ENCODE results near the gene WDR5. TPM values are rescaled to one million over a fixed set of nuclear protein-coding genes. Genes with fewer than 3 reads are reported as not detected.

Gene WDR5
- total RNA-seq, 2 experiments from 2014 or later: 41.2 to 47.0 TPM

GRCh38 chr9:134126373-134126772 lies 9.5 kb upstream of the WDR5 start:
- H3K27ac Mint-ChIP-seq: no peak overlapping the region
- CTCF ChIA-PET: no interaction called here
- no peak overlapping the region for H3K4me3 Mint-ChIP-seq
- H3K27me3 Mint-ChIP-seq: no peaks in the 10 kb centered on the region
- DNase-seq: no peak
- no peaks in the 10 kb centered on the region for H3K9me3 Mint-ChIP-seq (ENCODE audit: low read depth)
- ATAC-seq: no peak
- no peaks in the 10 kb centered on the region for H3K36me3 Mint-ChIP-seq
- peaks cover 4% of the 10 kb centered on the region for H3K4me1 Mint-ChIP-seq

- Mint-ChIP-seq H3K27me3 (no peaks in the 10 kb centered on the region), H3K27ac (no peak overlapping the region), H3K4me3 (no peak overlapping the region), H3K4me1 (peaks cover 4% of the 10 kb centered on the region), H3K9me3 (ENCODE audit: low read depth) (no peaks in the 10 kb centered on the region), H3K36me3 (no peaks in the 10 kb centered on the region)
- DNase-seq: no peak
- no peak for ATAC-seq
- CTCF ChIA-PET: no interaction called here
These were observed 8.8 kb upstream of the WDR5 start for GRCh38 chr9:134127065-134127580.

GRCh38 chr9:134127616-134128015 lies 8.3 kb upstream of the WDR5 start:
- Mint-ChIP-seq H3K4me1 (peaks cover 4% of the 10 kb centered on the region), H3K9me3 (ENCODE audit: low read depth) (no peaks in the 10 kb centered on the region), H3K27me3 (no peaks in the 10 kb centered on the region), H3K36me3 (no peaks in the 10 kb centered on the region), H3K27ac (no peak overlapping the region), H3K4me3 (no peak overlapping the region)
- CTCF ChIA-PET: no interaction called here
- ATAC-seq: no peak
- DNase-seq: no peak

GRCh38 chr9:134128727-134129679 lies 6.9 kb upstream of the WDR5 start:
- no peak overlapping the region for H3K4me3 Mint-ChIP-seq
- no peaks in the 10 kb centered on the region for H3K36me3 Mint-ChIP-seq
- no peaks in the 10 kb centered on the region for H3K27me3 Mint-ChIP-seq
- ATAC-seq (no peak), DNase-seq (no peak)
- H3K27ac Mint-ChIP-seq: no peak overlapping the region
- no peaks in the 10 kb centered on the region for H3K9me3 Mint-ChIP-seq (ENCODE audit: low read depth)
- H3K4me1 Mint-ChIP-seq: peaks cover 4% of the 10 kb centered on the region
- CTCF ChIA-PET: interaction anchor here (0.6 kb wide), 1 partner anchor 19 kb away, joined by 3 read pairs; no protein-coding TSS in a partner anchor

- no peaks in the 10 kb centered on the region for H3K9me3 Mint-ChIP-seq (ENCODE audit: low read depth)
- H3K4me3 Mint-ChIP-seq: no peak overlapping the region
- no peak overlapping the region for H3K27ac Mint-ChIP-seq
- no peaks in the 10 kb centered on the region for H3K36me3 Mint-ChIP-seq
- H3K27me3 Mint-ChIP-seq: no peaks in the 10 kb centered on the region
- CTCF ChIA-PET: no interaction called here
- no peak for DNase-seq
- peaks cover 13% of the 10 kb centered on the region for H3K4me1 Mint-ChIP-seq
- ATAC-seq: no peak
These were observed 5.1 kb upstream of the WDR5 start for GRCh38 chr9:134130503-134131375.

- no peaks in the 10 kb centered on the region for H3K36me3 Mint-ChIP-seq
- no peaks in the 10 kb centered on the region for H3K9me3 Mint-ChIP-seq (ENCODE audit: low read depth)
- peaks cover 13% of the 10 kb centered on the region for H3K4me1 Mint-ChIP-seq
- no peaks in the 10 kb centered on the region for H3K27me3 Mint-ChIP-seq
- no peak for ATAC-seq
- DNase-seq: no peak
- H3K4me3 Mint-ChIP-seq: no peak overlapping the region
- no peak overlapping the region for H3K27ac Mint-ChIP-seq
- CTCF ChIA-PET: no interaction called here
These were observed 4.2 kb upstream of the WDR5 start for GRCh38 chr9:134131471-134132207.

GRCh38 chr9:134132208-134132870 lies 3.5 kb upstream of the WDR5 start:
- Mint-ChIP-seq H3K9me3 (ENCODE audit: low read depth) (no peaks in the 10 kb centered on the region), H3K27ac (no peak overlapping the region), H3K4me3 (no peak overlapping the region), H3K4me1 (peaks cover 20% of the 10 kb centered on the region), H3K27me3 (no peaks in the 10 kb centered on the region), H3K36me3 (no peaks in the 10 kb centered on the region)
- DNase-seq: no peak
- no peak for ATAC-seq
- CTCF ChIA-PET: no interaction called here

GRCh38 chr9:134134949-134135342 lies 936 bp upstream of the WDR5 start:
- no peak for DNase-seq
- Mint-ChIP-seq H3K27me3 (no peaks in the 10 kb centered on the region), H3K27ac (peak overlapping the region; percentile 47), H3K9me3 (ENCODE audit: low read depth) (no peaks in the 10 kb centered on the region), H3K36me3 (peaks cover 4% of the 10 kb centered on the region), H3K4me1 (peaks cover 38% of the 10 kb centered on the region), H3K4me3 (peak overlapping the region; percentile 85)
- peak; percentile 5 for ATAC-seq
- CTCF ChIA-PET: interaction anchor here (0.6 to 0.8 kb wide), 2 partner anchors 29 to 36 kb away, joined by 3 read pairs; no protein-coding TSS in a partner anchor

- Mint-ChIP-seq H3K9me3 (ENCODE audit: low read depth) (no peaks in the 10 kb centered on the region), H3K36me3 (peaks cover 15% of the 10 kb centered on the region), H3K27me3 (no peaks in the 10 kb centered on the region), H3K4me3 (peak overlapping the region; percentile 90), H3K4me1 (peaks cover 38% of the 10 kb centered on the region), H3K27ac (peak overlapping the region; percentile 77)
- DNase-seq: peak; percentile 48
- CTCF ChIA-PET: interaction anchor here (0.6 to 1.5 kb wide), 4 partner anchors 12 to 658 kb away, joined by 3 to 16 read pairs (median 4); partner anchors contain the start of gene RNU6ATAC
- ATAC-seq: no peak
These were observed 475 bp downstream of the WDR5 start for GRCh38 chr9:134136118-134136995.

- Mint-ChIP-seq H3K4me3 (peak overlapping the region; percentile 90), H3K9me3 (ENCODE audit: low read depth) (no peaks in the 10 kb centered on the region), H3K27me3 (no peaks in the 10 kb centered on the region), H3K4me1 (peaks cover 38% of the 10 kb centered on the region), H3K27ac (peak overlapping the region; percentile 77), H3K36me3 (peaks cover 19% of the 10 kb centered on the region)
- no peak for DNase-seq
- CTCF ChIA-PET: interaction anchor here (1.5 kb wide), 1 partner anchor 27 kb away, joined by 16 read pairs; the partner anchor contains the start of gene RNU6ATAC
- ATAC-seq: no peak
These were observed 1.1 kb downstream of the WDR5 start for GRCh38 chr9:134136996-134137299.

- Mint-ChIP-seq H3K27me3 (no peaks in the 10 kb centered on the region), H3K4me1 (peaks cover 38% of the 10 kb centered on the region), H3K9me3 (ENCODE audit: low read depth) (no peaks in the 10 kb centered on the region), H3K27ac (no peak overlapping the region), H3K36me3 (peaks cover 28% of the 10 kb centered on the region), H3K4me3 (peak overlapping the region; percentile 9)
- no peak for DNase-seq
- ATAC-seq: no peak
- CTCF ChIA-PET: interaction anchor here (1.1 to 1.4 kb wide), 2 partner anchors 25 to 33 kb away, joined by 3 to 5 read pairs; no protein-coding TSS in a partner anchor
These were observed 2.4 kb downstream of the WDR5 start for GRCh38 chr9:134138292-134138691.

- DNase-seq: no peak
- H3K9me3 Mint-ChIP-seq (ENCODE audit: low read depth): no peaks in the 10 kb centered on the region
- no peak overlapping the region for H3K4me3 Mint-ChIP-seq
- H3K27me3 Mint-ChIP-seq: no peaks in the 10 kb centered on the region
- peaks cover 28% of the 10 kb centered on the region for H3K36me3 Mint-ChIP-seq
- peaks cover 34% of the 10 kb centered on the region for H3K4me1 Mint-ChIP-seq
- H3K27ac Mint-ChIP-seq: no peak overlapping the region
- CTCF ChIA-PET: interaction anchor here (1.4 kb wide), 1 partner anchor 24 kb away, joined by 5 read pairs; no protein-coding TSS in a partner anchor
- no peak for ATAC-seq
These were observed 3.2 kb downstream of the WDR5 start for GRCh38 chr9:134139081-134139480.
